CD8-positive, alpha-beta memory T cell (primary cell): ENCODE data around the gene SAMD4B. TPM values are rescaled to one million over a fixed set of nuclear protein-coding genes. Genes with fewer than 3 reads are reported as not detected.

ENCODE experiments used
- CTCF ChIA-PET: fragments of 350-600 bp; sonication (Branson Sonifier 250); formaldehyde crosslinking; loops from one replicate; lab custom pipeline; 2021; ENCODE audit warnings: antibody characterized with exemption; lab: Charles Lee
- POLR2A ChIA-PET: fragments of 350-600 bp; sonication (Branson Sonifier 250); formaldehyde crosslinking; loops from one replicate; lab custom pipeline; 2021; ENCODE audit warnings: antibody characterized with exemption; lab: Charles Lee
- DNase-seq, 5 donors: peaks; one replicate each; pipeline versions ENCODE4 v3.0.0 to v3.0.0-alpha.2; 2020 to 2022; ENCODE audit warnings: mixed read lengths in 1 of 5
- H3K27ac ChIP-seq: one replicate; pipeline ENCODE4 v1.7.0; 2013; ENCODE audit warnings: low read depth, mild to moderate bottlenecking, low read length, moderate library complexity
- H3K27me3 ChIP-seq: 2 replicates; pipeline ENCODE4 v1.7.0; 2013; ENCODE audit warnings: low read length, mild to moderate bottlenecking; ENCODE audit not compliant: insufficient read depth, poor library complexity, severe bottlenecking
- H3K36me3 ChIP-seq: 2 replicates; pipeline ENCODE4 v1.7.0; 2013; ENCODE audit warnings: mild to moderate bottlenecking, low read length, moderate library complexity; ENCODE audit not compliant: insufficient read depth
- H3K4me1 ChIP-seq: 2 replicates; pipeline ENCODE4 v1.7.0; 2013; ENCODE audit warnings: mild to moderate bottlenecking, low read length, moderate library complexity; ENCODE audit not compliant: insufficient read depth
- H3K4me3 ChIP-seq: 2 replicates; pipeline ENCODE4 v1.7.0; 2013; ENCODE audit warnings: mild to moderate bottlenecking, low read length
- H3K9me3 ChIP-seq: 2 replicates; pipeline ENCODE4 v1.7.0; 2013; ENCODE audit warnings: mild to moderate bottlenecking, low read length
- H3K27ac Mint-ChIP-seq, 8 donors: one replicate each; pipeline ENCODE4 v1.8.0; 2020 to 2021; ENCODE audit warnings: mixed read lengths in 8 of 8, mild to moderate bottlenecking in 6 of 8, inconsistent platforms in 3 of 8, moderate library complexity in 3 of 8
- H3K27me3 Mint-ChIP-seq, 2 donors: one replicate each; pipeline ENCODE4 v1.8.0; 2020 to 2021; ENCODE audit warnings: mixed read lengths in 2 of 2, mild to moderate bottlenecking in 1 of 2, moderate library complexity in 1 of 2
- H3K36me3 Mint-ChIP-seq, 3 donors: one replicate each; pipeline ENCODE4 v1.8.0; 2020 to 2021; ENCODE audit warnings: mixed read lengths in 3 of 3, inconsistent platforms in 1 of 3, mild to moderate bottlenecking in 1 of 3
- H3K4me1 Mint-ChIP-seq, 3 donors: one replicate each; pipeline ENCODE4 v1.8.0; 2020 to 2021; ENCODE audit warnings: mixed read lengths in 3 of 3, inconsistent platforms in 1 of 3, mild to moderate bottlenecking in 1 of 3
- H3K4me3 Mint-ChIP-seq, 7 donors: one replicate each; pipeline ENCODE4 v1.8.0; 2020 to 2021; ENCODE audit warnings: mixed read lengths in 7 of 7, mild to moderate bottlenecking in 6 of 7, moderate library complexity in 4 of 7, inconsistent platforms in 2 of 7
- H3K9me3 Mint-ChIP-seq, 5 donors: one replicate each; pipeline ENCODE4 v1.8.0; 2020 to 2022; ENCODE audit warnings: mixed read lengths in 5 of 5, mild to moderate bottlenecking in 3 of 5, moderate library complexity in 2 of 5, inconsistent platforms in 1 of 5
- polyA plus RNA-seq: library from polyadenylated mRNA; unstranded; fragments of 300-500 nt; fragmentation: Illumina TruSeq; gene quantifications from one replicate; pipeline ENCODE4 v1.2.3, GENCODE V29; 2021
- total RNA-seq, 2 experiments: library from RNA; stranded (reverse); gene quantifications; one replicate each; pipeline ENCODE4 v1.2.3, GENCODE V29; 2021

Gene SAMD4B
- total and polyA plus RNA-seq, 3 experiments from 2014 or later: 18.7 to 55.6 (median 54.3) TPM

- Histone ChIP-seq H3K4me3 (no peak overlapping the region), H3K27me3 (no peaks in the 10 kb centered on the region), H3K4me1 (no peaks in the 10 kb centered on the region), H3K36me3 (peaks cover 12% of the 10 kb centered on the region), H3K9me3 (no peaks in the 10 kb centered on the region), H3K27ac (no peak overlapping the region)
- DNase-seq: no peak
- Mint-ChIP-seq H3K4me3 (no peak overlapping the region), H3K9me3 (no peaks in the 10 kb centered on the region), H3K4me1 (peaks cover 0 to 3% (median 3%) of the 10 kb centered on the region in 3 donors), H3K27me3 (no peaks in the 10 kb centered on the region), H3K27ac (peak overlapping the region in 4 of 8 donors; percentile 12 to 91 (median 76)), H3K36me3 (peaks cover 0 to 77% (median 14%) of the 10 kb centered on the region in 3 donors)
- CTCF ChIA-PET: interaction anchor here (1.1 to 1.5 kb wide), 2 partner anchors 17 to 49 kb away, joined by 3 read pairs; no protein-coding TSS in a partner anchor
- POLR2A ChIA-PET: no interaction called here
These were observed 20.7 kb downstream of the SAMD4B start for GRCh38 chr19:39362682-39363657.

- no peak overlapping the region for H3K4me3 ChIP-seq
- H3K4me3 Mint-ChIP-seq: peak overlapping the region in 1 of 7 donors; percentile 32
- ChIA-PET CTCF (no interaction called here), POLR2A (no interaction called here)
- H3K9me3 Mint-ChIP-seq: no peaks in the 10 kb centered on the region
- no peaks in the 10 kb centered on the region for H3K9me3 ChIP-seq
- peaks cover 9% of the 10 kb centered on the region for H3K36me3 ChIP-seq
- peak overlapping the region in 2 of 8 donors; percentile 26 to 74 for H3K27ac Mint-ChIP-seq
- H3K27ac ChIP-seq: no peak overlapping the region
- peaks cover 0 to 3% (median 3%) of the 10 kb centered on the region in 3 donors for H3K4me1 Mint-ChIP-seq
- no peaks in the 10 kb centered on the region for H3K27me3 Mint-ChIP-seq
- H3K36me3 Mint-ChIP-seq: peaks cover 0 to 74% (median 18%) of the 10 kb centered on the region in 3 donors
- H3K27me3 ChIP-seq: no peaks in the 10 kb centered on the region
- no peaks in the 10 kb centered on the region for H3K4me1 ChIP-seq
- no peak for DNase-seq
These were observed 21.8 kb downstream of the SAMD4B start for GRCh38 chr19:39363901-39364457.

GRCh38 chr19:39365531-39365930, 23.3 kb downstream of the SAMD4B start:
- Histone ChIP-seq H3K4me3 (no peak overlapping the region), H3K4me1 (no peaks in the 10 kb centered on the region), H3K27me3 (no peaks in the 10 kb centered on the region), H3K27ac (no peak overlapping the region), H3K9me3 (no peaks in the 10 kb centered on the region), H3K36me3 (peaks cover 14% of the 10 kb centered on the region)
- Mint-ChIP-seq H3K36me3 (peaks cover 0 to 76% (median 10%) of the 10 kb centered on the region in 3 donors), H3K27ac (peak overlapping the region in 1 of 8 donors; percentile 5), H3K9me3 (no peaks in the 10 kb centered on the region), H3K4me1 (peaks cover 0 to 3% (median 3%) of the 10 kb centered on the region in 3 donors), H3K27me3 (no peaks in the 10 kb centered on the region), H3K4me3 (no peak overlapping the region)
- ChIA-PET POLR2A (no interaction called here), CTCF (no interaction called here)
- DNase-seq: no peak

- no peaks in the 10 kb centered on the region for H3K9me3 Mint-ChIP-seq
- H3K36me3 Mint-ChIP-seq: peaks cover 0 to 73% (median 12%) of the 10 kb centered on the region in 3 donors
- no peak overlapping the region for H3K27ac ChIP-seq
- DNase-seq: no peak
- no peaks in the 10 kb centered on the region for H3K27me3 Mint-ChIP-seq
- H3K4me3 ChIP-seq: no peak overlapping the region
- no peaks in the 10 kb centered on the region for H3K27me3 ChIP-seq
- H3K36me3 ChIP-seq: peaks cover 15% of the 10 kb centered on the region
- no peaks in the 10 kb centered on the region for H3K9me3 ChIP-seq
- H3K4me1 ChIP-seq: no peaks in the 10 kb centered on the region
- ChIA-PET POLR2A (no interaction called here), CTCF (no interaction called here)
- peaks cover 2 to 3% (median 3%) of the 10 kb centered on the region in 3 donors for H3K4me1 Mint-ChIP-seq
- peak overlapping the region in 1 of 8 donors; percentile 17 for H3K27ac Mint-ChIP-seq
- no peak overlapping the region for H3K4me3 Mint-ChIP-seq
These were observed 27.0 kb downstream of the SAMD4B start for GRCh38 chr19:39369200-39369599.

GRCh38 chr19:39370735-39371134, 28.5 kb downstream of the SAMD4B start:
- H3K27me3 ChIP-seq: no peaks in the 10 kb centered on the region
- ChIA-PET POLR2A (no interaction called here), CTCF (no interaction called here)
- no peaks in the 10 kb centered on the region for H3K4me1 ChIP-seq
- no peak overlapping the region for H3K4me3 ChIP-seq
- peaks cover 2 to 3% (median 3%) of the 10 kb centered on the region in 3 donors for H3K4me1 Mint-ChIP-seq
- H3K36me3 Mint-ChIP-seq: peaks cover 0 to 74% (median 9%) of the 10 kb centered on the region in 3 donors
- H3K27me3 Mint-ChIP-seq: no peaks in the 10 kb centered on the region
- no peak for DNase-seq
- peak overlapping the region in 1 of 8 donors; percentile 76 for H3K27ac Mint-ChIP-seq
- H3K9me3 Mint-ChIP-seq: no peaks in the 10 kb centered on the region
- H3K4me3 Mint-ChIP-seq: no peak overlapping the region
- H3K36me3 ChIP-seq: peaks cover 16% of the 10 kb centered on the region
- H3K9me3 ChIP-seq: no peaks in the 10 kb centered on the region
- H3K27ac ChIP-seq: no peak overlapping the region

GRCh38 chr19:39372047-39372802, 30.0 kb downstream of the SAMD4B start:
- Histone ChIP-seq H3K36me3 (peaks cover 31% of the 10 kb centered on the region), H3K4me3 (no peak overlapping the region), H3K4me1 (no peaks in the 10 kb centered on the region), H3K9me3 (no peaks in the 10 kb centered on the region), H3K27me3 (no peaks in the 10 kb centered on the region), H3K27ac (no peak overlapping the region)
- peaks cover 0 to 81% (median 13%) of the 10 kb centered on the region in 3 donors for H3K36me3 Mint-ChIP-seq
- ChIA-PET CTCF (interaction anchor here (0.6 kb wide), 1 partner anchor 201 kb away, joined by 3 read pairs; no protein-coding TSS in a partner anchor), POLR2A (no interaction called here)
- H3K27me3 Mint-ChIP-seq: no peaks in the 10 kb centered on the region
- H3K9me3 Mint-ChIP-seq: no peaks in the 10 kb centered on the region
- H3K4me1 Mint-ChIP-seq: peaks cover under 1 to 2% (median under 1%) of the 10 kb centered on the region in 3 donors
- peak overlapping the region in 6 of 8 donors; percentile 33 to 82 (median 42) for H3K27ac Mint-ChIP-seq
- DNase-seq: no peak
- no peak overlapping the region for H3K4me3 Mint-ChIP-seq

- Histone ChIP-seq H3K4me3 (no peak overlapping the region), H3K4me1 (no peaks in the 10 kb centered on the region), H3K9me3 (no peaks in the 10 kb centered on the region), H3K36me3 (peaks cover 35% of the 10 kb centered on the region), H3K27ac (no peak overlapping the region), H3K27me3 (no peaks in the 10 kb centered on the region)
- Mint-ChIP-seq H3K27ac (peak overlapping the region in 3 of 8 donors; percentile 29 to 75 (median 58)), H3K4me3 (no peak overlapping the region), H3K4me1 (peaks cover 0 to 2% (median 0%) of the 10 kb centered on the region in 3 donors), H3K27me3 (no peaks in the 10 kb centered on the region), H3K9me3 (no peaks in the 10 kb centered on the region), H3K36me3 (peaks cover 0 to 88% (median 16%) of the 10 kb centered on the region in 3 donors)
- DNase-seq: no peak
- ChIA-PET POLR2A (no interaction called here), CTCF (no interaction called here)
These were observed 30.7 kb downstream of the SAMD4B start for GRCh38 chr19:39372941-39373340.
